Stimulated activated CD4-positive, alpha-beta T cell treated with anti-CD3 and anti-CD28 coated beads, Interleukin-1b, Interleukin-23, amount 100 ng/mL, for 48 hours (primary cell): ENCODE data around the gene STAT3.
"Not testable (repeated sequence)": the region's sequence is repeated elsewhere in the genome, so short reads cannot be mapped to it uniquely, and the experiment has no call there.

ENCODE experiments used
- DNase-seq: peaks from one replicate; pipeline ENCODE4 v3.0.0-alpha.2; 2020

STAT3 gene

GRCh38 chr17:42312285-42313130 lies 75.7 kb downstream of the STAT3 start:
- DNase-seq, result peak; percentile 86

- DNase-seq, result no peak
Measured at GRCh38 chr17:42312035-42312284, 76.3 kb downstream of the STAT3 start.

GRCh38 chr17:42311240-42312034 lies 76.8 kb downstream of the STAT3 start:
- DNase-seq, result peak; percentile 42

- peak; percentile 42 for DNase-seq
Measured at GRCh38 chr17:42310787-42311215, 77.4 kb downstream of the STAT3 start.

DNA sequence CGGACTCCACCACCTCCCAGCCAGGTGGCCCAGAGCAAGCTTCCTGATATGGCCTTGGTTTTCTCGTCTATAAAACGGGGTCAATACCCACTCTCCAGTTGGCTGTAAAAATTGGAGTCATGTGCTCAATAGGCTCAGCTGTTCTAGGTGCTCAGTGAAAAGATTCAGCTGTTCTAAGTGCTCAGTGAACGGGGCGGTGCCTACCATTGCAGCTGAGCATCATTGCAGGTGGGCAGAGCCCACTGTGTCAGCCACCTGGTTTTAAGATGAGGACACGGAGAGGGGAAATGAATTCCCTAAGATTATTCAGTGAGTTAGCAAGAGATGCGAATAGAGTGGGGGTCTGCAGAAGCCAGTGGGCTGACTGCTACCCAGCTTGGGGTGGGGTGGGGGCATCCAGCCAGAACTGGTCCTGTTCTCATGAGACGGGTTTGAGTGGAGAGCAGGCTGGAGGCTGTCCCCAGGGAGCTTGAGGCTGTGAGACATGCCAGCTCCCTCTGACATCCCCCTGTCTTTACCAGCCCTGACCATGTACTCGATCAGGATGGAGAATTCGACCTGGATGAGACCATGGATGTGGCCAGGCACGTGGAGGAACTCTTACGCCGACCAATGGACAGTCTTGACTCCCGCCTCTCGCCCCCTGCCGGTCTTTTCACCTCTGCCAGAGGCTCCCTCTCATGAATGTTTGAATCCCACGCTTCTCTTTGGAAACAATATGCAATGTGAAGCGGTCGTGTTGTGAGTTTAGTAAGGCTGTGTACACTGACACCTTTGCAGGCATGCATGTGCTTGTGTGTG lies 78.1 kb downstream of the STAT3 start:
- no peak for DNase-seq

GRCh38 chr17:42309142-42309541 lies 79.1 kb downstream of the STAT3 start:
- no peak for DNase-seq

DNA sequence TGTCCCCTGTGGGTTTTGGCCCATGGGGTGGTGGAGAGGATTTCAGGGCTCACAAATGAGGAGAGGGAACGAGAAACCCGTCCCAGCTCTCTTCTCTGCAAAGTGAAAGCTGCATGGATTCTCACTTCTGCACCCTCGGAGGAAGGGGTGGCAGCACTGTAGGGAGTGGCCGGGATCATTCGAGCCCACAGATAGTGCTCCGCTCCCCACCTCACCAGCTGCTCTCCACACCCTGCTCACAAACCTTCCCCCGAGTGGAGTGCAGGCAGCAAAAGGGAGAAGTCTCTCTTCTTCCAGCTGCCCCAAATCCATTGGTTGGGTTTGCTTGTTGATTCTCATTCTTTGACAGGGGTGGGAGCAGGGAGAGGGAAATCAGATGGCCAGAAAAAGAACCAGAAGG lies 79.8 kb downstream of the STAT3 start:
- DNase-seq, result no peak

DNA sequence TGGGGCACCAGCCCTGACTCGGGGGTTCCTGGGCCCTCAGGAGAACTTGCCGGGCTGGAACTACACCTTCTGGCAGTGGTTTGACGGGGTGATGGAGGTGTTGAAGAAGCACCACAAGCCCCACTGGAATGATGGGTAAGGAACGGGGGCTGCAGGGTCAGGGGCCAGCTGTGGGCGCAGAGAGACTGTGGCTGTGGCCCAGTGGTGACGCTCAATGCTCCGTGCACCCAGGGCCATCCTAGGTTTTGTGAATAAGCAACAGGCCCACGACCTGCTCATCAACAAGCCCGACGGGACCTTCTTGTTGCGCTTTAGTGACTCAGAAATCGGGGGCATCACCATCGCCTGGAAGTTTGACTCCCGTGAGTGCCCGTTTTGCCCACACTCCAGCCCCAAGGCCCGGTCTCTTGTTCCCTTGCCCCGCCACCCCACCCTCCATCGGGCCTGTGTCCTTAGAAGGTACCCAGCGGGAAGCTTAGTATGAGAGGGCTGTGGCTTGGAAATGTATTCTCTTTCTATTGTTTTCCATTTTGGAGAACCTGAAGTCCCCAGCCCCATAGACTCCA lies 80.8 kb downstream of the STAT3 start:
- no peak for DNase-seq

DNA sequence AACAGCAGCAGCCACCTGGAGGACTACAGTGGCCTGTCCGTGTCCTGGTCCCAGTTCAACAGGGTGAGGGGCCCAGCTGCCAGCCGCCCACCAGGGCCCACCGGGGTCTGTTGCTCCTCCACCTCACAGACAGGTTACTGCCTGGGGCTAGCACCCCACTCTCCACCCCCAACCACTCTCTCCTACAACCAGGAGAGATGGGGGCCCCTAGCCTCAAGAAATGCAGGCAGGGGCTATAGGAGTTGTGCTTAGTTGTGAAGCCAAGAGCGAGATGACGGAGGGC lies 81.9 kb downstream of the STAT3 start:
- DNase-seq, result no peak

DNA sequence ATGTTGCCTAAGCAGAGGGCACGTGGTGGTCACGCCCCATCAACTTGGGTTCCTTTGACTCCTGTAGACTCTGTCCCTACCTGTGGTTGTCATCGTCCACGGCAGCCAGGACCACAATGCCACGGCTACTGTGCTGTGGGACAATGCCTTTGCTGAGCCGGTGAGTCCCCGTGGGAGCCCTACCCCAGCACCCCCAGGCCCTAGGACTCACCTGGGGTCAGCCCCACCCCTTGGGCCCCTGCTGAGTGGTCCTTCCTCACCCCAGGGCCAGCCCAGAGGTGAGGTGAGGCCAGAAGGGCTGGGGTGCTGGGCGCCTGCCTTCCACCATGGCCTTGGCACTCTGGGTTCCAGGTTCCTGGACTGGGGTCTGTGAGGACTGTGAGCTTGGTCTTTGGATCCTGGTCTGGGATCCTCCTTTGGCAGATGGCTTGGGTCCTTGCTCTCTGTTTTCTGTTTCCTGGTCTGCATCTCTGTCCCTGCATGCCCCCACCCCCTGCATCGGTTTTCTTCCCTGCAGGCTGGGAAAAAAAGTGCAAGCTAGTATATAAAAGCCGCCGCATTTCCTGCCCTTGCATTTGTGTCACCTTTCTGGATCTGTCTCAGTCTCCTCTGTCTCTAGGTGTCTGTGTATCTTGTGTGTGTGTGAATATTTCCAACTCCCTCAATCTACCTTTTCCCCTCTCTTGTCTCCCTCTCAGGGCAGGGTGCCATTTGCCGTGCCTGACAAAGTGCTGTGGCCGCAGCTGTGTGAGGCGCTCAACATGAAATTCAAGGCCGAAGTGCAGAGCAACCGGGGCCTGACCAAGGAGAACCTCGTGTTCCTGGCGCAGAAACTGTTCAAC lies 82.5 kb downstream of the STAT3 start:
- DNase-seq, result no peak

- not testable (repeated sequence) for DNase-seq
Measured at GRCh38 chr17:42305031-42305330, 83.3 kb downstream of the STAT3 start.

DNA sequence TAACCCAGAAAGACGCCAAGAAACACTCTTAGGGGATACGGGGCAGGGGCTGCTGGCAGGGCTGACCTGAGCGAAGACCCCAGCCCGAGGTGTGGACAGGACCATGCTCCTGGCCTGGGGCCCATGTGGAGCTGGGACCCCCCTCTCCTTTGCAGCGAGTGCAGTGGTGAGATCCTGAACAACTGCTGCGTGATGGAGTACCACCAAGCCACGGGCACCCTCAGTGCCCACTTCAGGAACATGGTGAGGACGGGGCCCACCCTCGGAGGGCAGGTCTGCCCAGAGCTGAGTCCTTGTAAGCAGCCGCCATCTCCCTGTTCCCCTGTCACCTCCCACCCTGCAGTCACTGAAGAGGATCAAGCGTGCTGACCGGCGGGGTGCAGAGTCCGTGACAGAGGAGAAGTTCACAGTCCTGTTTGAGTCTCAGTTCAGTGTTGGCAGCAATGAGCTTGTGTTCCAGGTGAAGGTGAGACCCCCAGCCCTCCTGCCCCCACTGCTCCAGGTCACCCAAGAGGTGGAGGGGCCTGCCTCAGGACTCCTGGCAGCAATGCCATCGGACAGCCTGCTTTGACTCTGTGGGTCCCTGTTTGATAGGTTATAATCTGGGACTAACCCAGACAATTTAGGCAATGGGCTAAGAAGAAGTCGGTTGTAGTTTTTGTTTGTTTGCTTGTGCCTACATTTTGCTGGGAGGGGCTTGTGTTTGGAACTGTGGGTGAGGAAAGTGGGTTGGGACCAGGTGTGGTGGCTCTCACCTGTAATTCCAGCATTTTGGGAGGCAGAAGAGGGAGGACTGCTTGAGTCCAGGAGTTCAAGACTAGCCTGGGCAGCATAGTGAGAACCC lies 83.8 kb downstream of the STAT3 start:
- DNase-seq, result no peak

- no peak for DNase-seq
Measured at GRCh38 chr17:42303694-42304093, 84.5 kb downstream of the STAT3 start.

DNA sequence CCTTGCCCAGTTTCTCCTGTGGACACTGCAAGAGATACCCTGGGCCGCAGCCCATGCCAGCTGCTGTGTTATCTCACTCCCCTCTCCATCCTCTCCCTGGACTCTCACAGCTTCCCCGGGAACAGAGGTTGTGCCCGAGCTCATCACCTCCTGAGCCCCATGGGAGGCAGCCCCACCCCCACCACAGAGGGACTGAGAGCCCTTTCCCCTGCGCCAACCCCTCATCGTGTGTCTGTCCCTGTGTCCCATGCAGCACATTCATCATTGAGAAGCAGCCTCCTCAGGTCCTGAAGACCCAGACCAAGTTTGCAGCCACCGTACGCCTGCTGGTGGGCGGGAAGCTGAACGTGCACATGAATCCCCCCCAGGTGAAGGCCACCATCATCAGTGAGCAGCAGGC lies 87.2 kb downstream of the STAT3 start:
- no peak for DNase-seq

- DNase-seq, result not testable (repeated sequence)
Measured at GRCh38 chr17:42299913-42300312, 88.3 kb downstream of the STAT3 start.

- DNase-seq, result not testable (repeated sequence)
Measured at GRCh38 chr17:42299361-42299760, 88.9 kb downstream of the STAT3 start.

- not testable (repeated sequence) for DNase-seq
Measured at GRCh38 chr17:42297775-42298174, 90.5 kb downstream of the STAT3 start.

- DNase-seq, result no peak
Measured at GRCh38 chr17:42296012-42296411, 92.2 kb downstream of the STAT3 start.

DNA sequence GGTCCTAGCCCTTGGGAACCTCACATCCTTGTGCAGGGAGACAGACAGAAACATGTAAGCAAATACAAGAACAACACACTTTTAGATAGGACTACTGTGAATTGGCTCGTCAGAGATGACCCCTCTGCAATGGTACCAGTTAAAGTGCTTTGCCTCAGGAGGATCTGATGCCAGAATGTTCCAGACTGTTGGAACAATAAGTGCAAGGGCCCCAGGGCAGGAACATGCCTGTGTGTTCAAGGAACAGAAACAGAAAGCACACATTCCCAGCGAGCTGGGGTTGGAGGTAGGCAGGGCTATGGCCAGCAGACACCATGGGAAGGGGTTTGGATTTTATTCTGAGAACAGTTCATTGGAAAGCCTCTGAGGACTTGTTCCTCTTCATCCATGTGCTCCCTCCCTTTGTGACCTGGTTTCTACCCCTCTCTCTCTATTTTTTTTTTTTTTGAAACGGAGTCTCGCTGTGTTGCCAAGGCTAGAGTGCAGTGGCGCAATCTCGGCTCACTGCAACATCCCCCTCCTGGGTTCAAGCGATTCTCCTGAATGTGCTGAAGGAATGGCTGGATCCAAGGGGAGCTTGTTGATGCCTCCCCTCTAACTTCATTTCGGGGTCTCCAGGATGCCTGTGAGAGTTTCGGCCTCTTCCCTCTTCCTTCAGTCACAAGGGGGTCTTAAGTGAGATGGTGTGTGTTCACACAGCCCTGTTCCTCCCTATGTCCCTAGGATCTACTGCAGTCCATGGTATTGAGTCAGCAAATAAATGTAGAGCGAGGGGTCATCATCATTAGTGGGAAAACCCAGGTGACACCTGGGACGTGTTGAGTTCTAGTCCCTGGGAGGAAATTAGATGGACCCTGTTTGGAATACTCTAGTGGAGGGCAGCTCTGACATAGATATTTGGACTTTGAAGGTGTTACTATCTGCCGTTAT lies 93.5 kb downstream of the STAT3 start:
- DNase-seq, result no peak

DNA sequence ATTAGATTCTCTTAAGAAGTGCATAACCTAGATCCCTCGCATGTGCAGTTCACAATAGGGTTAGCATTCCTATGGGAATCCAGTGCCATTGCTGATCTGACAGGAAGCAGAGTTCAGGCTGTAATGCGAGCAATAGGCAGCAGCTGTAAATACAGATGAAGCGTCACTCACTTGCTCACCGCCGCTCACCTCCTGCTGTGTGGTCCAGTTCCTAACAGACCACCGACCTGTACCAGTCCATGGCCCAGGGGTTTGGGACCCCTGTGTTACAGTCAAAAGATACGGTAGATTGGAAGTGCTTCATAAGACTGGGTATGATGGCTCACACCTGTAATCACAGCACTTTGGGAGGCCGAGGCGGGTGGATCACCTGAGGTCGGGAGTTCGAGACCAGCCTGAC lies 97.1 kb downstream of the STAT3 start:
- no peak for DNase-seq

DNA sequence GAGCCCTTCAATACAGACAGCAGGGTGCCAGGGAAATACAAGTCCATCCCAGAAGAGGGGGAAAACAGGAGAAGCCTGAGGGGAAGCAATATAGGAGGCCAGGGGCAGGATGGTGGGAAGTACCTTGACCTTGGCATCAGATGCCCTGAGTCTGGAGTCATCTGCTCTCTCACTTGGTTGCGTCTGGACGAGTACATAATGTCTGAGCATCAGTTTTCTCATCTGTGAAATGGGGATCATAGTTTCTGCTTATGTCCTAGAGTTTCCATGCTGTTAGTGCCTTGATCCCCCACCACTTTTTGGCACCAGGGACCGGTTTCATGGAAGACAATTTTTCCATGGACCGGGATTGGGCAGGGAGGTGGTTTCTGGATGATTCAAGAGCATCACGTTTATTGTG lies 97.7 kb downstream of the STAT3 start:
- no peak for DNase-seq
